GM19324 (cell line): Measurements from ENCODE around the gene ASB18.
"Not testable (repeated sequence)": the region's sequence is repeated elsewhere in the genome, so short reads cannot be mapped to it uniquely, and the experiment has no call there.

Experiments used
- ATAC-seq: cut with Tn5 transposase; IDR thresholded peaks from one replicate; pipeline ENCODE4 v1.9.1; 2021; ENCODE audit warnings: mild to moderate bottlenecking, moderate library complexity; ENCODE audit not compliant: unreplicated experiment, low FRiP score

Gene ASB18

DNA sequence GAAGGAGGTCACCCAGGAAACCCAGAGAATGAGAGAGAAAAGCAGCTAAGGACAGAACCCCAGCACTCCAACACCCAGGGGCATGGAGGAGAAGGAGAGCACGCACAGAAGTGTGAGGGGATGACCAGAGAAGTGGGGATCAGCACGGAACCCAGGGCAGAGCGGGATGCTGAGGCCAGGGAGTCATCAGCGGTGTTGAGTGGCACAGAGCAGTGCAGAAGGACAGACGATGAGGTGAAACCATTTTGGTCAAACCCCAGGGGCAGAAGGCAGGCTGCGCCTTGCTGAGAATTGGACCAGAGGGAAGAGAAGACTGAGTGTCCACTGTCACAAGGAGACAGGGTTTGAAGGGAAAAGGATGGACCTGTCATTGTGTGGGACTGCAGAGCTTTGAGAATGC lies 23.4 kb upstream of the ASB18 start:
- ATAC-seq: no peak

GRCh38 chr2:236286873-236287545 lies 22.8 kb upstream of the ASB18 start:
- no peak for ATAC-seq

DNA sequence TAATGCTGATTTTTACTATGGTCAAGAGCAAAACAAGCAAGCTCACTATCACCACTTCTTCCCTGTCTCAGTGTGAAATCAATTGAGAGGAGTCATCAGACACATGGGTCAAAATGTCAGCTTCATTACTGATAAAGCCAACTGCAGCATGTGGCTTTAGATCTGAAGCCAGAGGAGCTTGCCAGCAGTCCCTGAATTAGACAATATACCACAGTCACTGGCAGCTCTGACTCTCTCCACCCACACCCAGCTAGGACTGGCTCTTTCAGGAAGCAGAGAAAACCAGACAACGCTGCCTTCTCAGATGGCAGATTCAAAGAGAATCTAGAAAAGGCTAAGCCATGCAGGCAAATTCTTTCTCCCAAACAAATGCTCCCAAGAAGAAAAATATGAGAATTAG lies 20.0 kb upstream of the ASB18 start:
- ATAC-seq: no peak

- ATAC-seq: no peak
Measured at GRCh38 chr2:236282406-236282805, 18.2 kb upstream of the ASB18 start.

- no peak for ATAC-seq
Measured at GRCh38 chr2:236281423-236281822, 17.2 kb upstream of the ASB18 start.

GRCh38 chr2:236273126-236273525 lies 8.9 kb upstream of the ASB18 start:
- no peak for ATAC-seq

GRCh38 chr2:236271851-236272250 lies 7.6 kb upstream of the ASB18 start:
- ATAC-seq: no peak

DNA sequence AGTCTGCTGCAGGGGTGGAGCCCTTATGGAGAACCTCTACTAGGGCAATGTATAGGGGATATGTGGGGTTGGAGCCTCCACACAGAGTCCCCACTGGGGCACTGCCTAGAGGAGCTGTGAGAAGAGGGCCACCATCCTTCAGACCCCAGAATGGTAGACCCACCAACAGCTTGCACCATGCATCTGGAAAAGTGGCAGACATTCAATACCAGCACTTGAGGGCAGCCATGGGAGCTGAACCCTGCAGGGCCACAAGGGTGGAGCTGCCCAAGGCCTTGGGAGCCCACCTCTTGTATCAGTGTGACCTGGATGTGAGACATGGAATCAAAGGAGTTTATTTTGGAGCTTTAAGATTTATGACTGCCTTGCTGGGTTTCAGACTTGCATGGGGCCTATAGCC lies 5.7 kb upstream of the ASB18 start:
- ATAC-seq: not testable (repeated sequence)

DNA sequence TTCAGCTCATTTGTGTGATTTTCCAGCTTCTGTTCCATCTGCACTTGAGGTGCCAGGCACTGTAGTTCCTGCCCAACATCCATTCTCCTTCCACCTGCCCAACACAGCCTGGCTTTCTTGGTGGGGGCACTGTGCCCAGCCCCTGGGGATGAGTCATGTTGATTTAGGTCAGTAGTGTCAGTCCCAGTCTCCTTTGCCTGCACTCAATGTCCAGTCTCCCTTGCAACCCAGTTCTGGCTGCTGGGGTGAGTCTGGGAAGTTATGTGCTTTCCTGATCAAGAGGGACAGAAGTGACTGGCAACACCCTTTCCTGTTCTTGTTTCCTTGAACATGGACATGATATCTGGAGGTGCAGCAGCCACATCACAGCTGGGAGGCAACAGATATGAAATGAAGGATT lies 1.5 kb upstream of the ASB18 start:
- no peak for ATAC-seq

- ATAC-seq: no peak
Measured at GRCh38 chr2:236262238-236262637, 2.0 kb downstream of the ASB18 start.

DNA sequence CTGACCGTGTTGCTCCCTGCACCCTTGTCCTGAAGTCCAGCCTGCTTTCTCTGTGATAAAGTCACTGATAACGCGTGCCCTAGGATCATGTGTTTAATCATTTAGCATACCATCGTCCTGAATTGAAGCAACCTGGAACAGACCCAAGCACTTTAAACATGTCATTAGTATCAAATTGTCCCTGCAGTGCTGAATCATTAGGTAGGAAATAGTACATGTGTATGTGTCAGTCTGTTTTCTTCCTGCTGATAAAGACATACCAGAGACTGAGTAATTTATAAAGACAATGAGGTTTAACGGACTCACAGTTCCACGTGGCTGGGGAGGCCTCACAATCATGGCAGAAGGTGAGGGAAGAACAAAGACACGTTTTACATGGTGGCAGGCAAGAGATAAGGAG lies 2.8 kb downstream of the ASB18 start:
- ATAC-seq: no peak

GRCh38 chr2:236259371-236259770 lies 4.8 kb downstream of the ASB18 start:
- ATAC-seq: no peak

GRCh38 chr2:236257575-236257974 lies 6.6 kb downstream of the ASB18 start:
- no peak for ATAC-seq

DNA sequence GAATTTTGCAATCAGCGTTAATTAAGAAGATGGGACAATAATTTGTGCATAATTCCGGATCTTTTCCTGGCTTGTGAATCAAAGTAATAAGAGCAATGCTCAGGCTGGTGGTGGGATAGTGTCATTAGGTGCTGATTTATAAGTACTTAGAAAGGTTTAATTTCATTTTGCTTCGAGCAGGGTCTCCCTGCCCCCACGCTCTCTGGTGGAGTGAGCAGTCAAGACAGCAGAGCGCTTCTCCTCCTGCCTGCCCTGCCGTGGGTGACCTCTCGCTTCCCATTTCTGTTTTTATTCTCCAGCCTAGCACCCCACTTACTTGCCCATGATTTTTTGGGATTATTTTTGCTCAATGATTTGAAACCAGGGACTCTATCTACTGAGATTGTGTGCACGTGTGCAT lies 7.1 kb downstream of the ASB18 start:
- no peak for ATAC-seq

DNA sequence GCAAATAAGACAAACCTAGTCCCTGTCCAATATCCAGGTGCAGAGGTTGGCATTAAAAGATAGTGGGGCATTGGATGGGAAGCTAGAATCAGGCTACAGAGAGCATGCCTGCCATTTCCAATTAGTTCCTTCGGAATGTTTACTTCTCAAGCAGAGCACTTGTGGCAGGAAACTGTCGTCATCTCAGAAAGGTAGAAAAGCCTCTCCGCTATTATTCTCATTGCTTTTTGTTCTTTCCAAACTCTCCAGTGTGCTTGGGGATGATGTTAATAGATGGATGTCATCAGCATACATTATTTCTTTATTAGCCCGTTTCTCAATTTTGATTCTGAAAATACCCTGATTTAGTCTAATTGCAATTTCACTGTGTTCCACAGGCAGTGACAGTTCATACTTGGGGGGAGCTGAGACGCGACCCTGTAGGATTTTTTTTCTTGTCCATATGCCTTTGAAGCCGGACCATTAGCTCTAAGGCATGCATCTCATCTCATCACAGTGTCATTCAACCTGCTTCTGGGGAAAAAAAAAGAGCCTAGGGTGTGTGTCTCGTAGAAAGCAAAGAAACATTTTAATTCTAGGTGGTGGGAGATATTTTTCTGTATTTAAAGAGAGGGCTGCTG lies 7.7 kb downstream of the ASB18 start:
- ATAC-seq: no peak

GRCh38 chr2:236254674-236255073 lies 9.5 kb downstream of the ASB18 start:
- ATAC-seq: no peak

- no peak for ATAC-seq
Measured at GRCh38 chr2:236254001-236254400, 10.2 kb downstream of the ASB18 start.

GRCh38 chr2:236252602-236253001 lies 11.6 kb downstream of the ASB18 start:
- no peak for ATAC-seq

GRCh38 chr2:236250909-236251579 lies 13.2 kb downstream of the ASB18 start:
- no peak for ATAC-seq

DNA sequence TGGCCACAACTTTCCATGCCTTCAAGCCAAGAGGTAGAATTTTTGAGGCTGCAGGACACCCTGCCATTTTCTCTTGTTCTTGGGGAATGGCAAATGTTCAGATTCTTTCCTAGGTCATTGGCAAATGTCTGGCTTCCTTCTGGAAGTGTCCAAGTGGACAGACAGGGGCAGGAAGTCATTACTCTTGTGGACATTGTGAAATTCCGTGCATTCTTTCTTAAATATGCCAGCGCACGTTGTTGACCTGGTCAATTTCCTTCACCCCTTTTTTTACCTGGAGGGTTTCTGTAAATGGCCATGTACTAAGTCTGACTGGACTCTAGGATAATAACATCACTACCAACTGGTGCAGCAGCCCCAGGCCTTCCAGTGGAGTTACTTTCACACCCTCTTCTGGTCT lies 13.9 kb downstream of the ASB18 start:
- ATAC-seq: no peak

GRCh38 chr2:236249066-236249465 lies 15.1 kb downstream of the ASB18 start:
- no peak for ATAC-seq

GRCh38 chr2:236246711-236247246 lies 17.4 kb downstream of the ASB18 start:
- no peak for ATAC-seq
